ENCODE results near the gene BAZ1A.
"Not testable (repeated sequence)": the region's sequence is repeated elsewhere in the genome, so short reads cannot be mapped to it uniquely, and the experiment has no call there.

BAZ1A gene

GRCh38 chr14:34782031-34782430 is 93.1 kb downstream of the BAZ1A start:
- no peak for DNase-seq

GRCh38 chr14:34781242-34781641 is 93.9 kb downstream of the BAZ1A start:
- no peak for DNase-seq

- no peak for DNase-seq
These were observed 94.5 kb downstream of the BAZ1A start for GRCh38 chr14:34780646-34781045.

GRCh38 chr14:34778744-34779143 is 96.4 kb downstream of the BAZ1A start:
- DNase-seq: no peak

- no peak for DNase-seq
These were observed 98.5 kb downstream of the BAZ1A start for GRCh38 chr14:34776611-34777010.

- no peak for DNase-seq
These were observed 99.2 kb downstream of the BAZ1A start for GRCh38 chr14:34775922-34776321.

GRCh38 chr14:34775342-34775741 is 99.8 kb downstream of the BAZ1A start:
- DNase-seq: no peak

GRCh38 chr14:34770901-34771300 is 104.3 kb downstream of the BAZ1A start:
- no peak for DNase-seq

- no peak for DNase-seq
These were observed 108.6 kb downstream of the BAZ1A start for GRCh38 chr14:34766606-34767005.

GRCh38 chr14:34766060-34766459 is 109.1 kb downstream of the BAZ1A start:
- DNase-seq: no peak

- DNase-seq: no peak
These were observed 119.9 kb downstream of the BAZ1A start for GRCh38 chr14:34755215-34755614.

- no peak for DNase-seq
These were observed 120.5 kb downstream of the BAZ1A start for GRCh38 chr14:34754687-34755086.

GRCh38 chr14:34750670-34751069 is 124.5 kb downstream of the BAZ1A start:
- DNase-seq: no peak

- no peak for DNase-seq
These were observed 124.9 kb downstream of the BAZ1A start for GRCh38 chr14:34750233-34750632.

GRCh38 chr14:34749408-34749807 is 125.8 kb downstream of the BAZ1A start:
- no peak for DNase-seq

- no peak for DNase-seq
These were observed 132.7 kb downstream of the BAZ1A start for GRCh38 chr14:34742270-34743115.

GRCh38 chr14:34741840-34742239 is 133.3 kb downstream of the BAZ1A start:
- no peak for DNase-seq

GRCh38 chr14:34740139-34740538 is 135.0 kb downstream of the BAZ1A start:
- DNase-seq: not testable (repeated sequence)

- DNase-seq: not testable (repeated sequence)
These were observed 138.1 kb downstream of the BAZ1A start for GRCh38 chr14:34737079-34737478.

GRCh38 chr14:34733245-34733644 is 141.9 kb downstream of the BAZ1A start:
- no peak for DNase-seq

- no peak for DNase-seq
These were observed 142.4 kb downstream of the BAZ1A start for GRCh38 chr14:34732802-34733201.

- no peak for DNase-seq
These were observed 151.3 kb downstream of the BAZ1A start for GRCh38 chr14:34723867-34724266.

GRCh38 chr14:34722723-34723545 is 152.2 kb downstream of the BAZ1A start:
- DNase-seq: peak; percentile 51

- no peak for DNase-seq
These were observed 154.0 kb downstream of the BAZ1A start for GRCh38 chr14:34721129-34721528.
